Karpas-422 (cell line): Measurements from ENCODE around the gene KCTD16. TPM values are rescaled to one million over a fixed set of nuclear protein-coding genes. Genes with fewer than 3 reads are reported as not detected.
A peak's percentile ranks its signal among the peaks of the same experiment; 100 is the strongest.

Source experiments
- DNase-seq: peaks from one replicate; pipeline ENCODE4 v3.0.0-alpha.2; 2015
- H2AFZ ChIP-seq: fragments of 200-600 bp; sonication (generic); 2 replicates; pipeline ENCODE4 v1.6.1; 2014; ENCODE audit warnings: antibody characterized with exemption, low read length, mixed read lengths
- H3K27ac ChIP-seq: fragments of 200-600 bp; sonication (generic); 2 replicates; pipeline ENCODE4 v1.5.1; 2014; ENCODE audit warnings: mild to moderate bottlenecking, low read length, moderate library complexity
- H3K27me3 ChIP-seq: fragments of 200-600 bp; sonication (generic); 2 replicates; pipeline ENCODE4 v1.6.1; 2014; ENCODE audit warnings: low read length, mixed read lengths
- H3K36me3 ChIP-seq: fragments of 200-600 bp; sonication (generic); 2 replicates; pipeline ENCODE4 v1.6.1; 2014; ENCODE audit warnings: low read length, mixed read lengths; ENCODE audit not compliant: insufficient read depth
- H3K4me1 ChIP-seq: fragments of 200-600 bp; sonication (generic); 2 replicates; pipeline ENCODE4 v1.6.1; 2014; ENCODE audit warnings: mild to moderate bottlenecking, low read length, mixed read lengths
- H3K4me2 ChIP-seq: fragments of 200-600 bp; sonication (generic); 2 replicates; pipeline ENCODE4 v1.6.1; 2014; ENCODE audit warnings: low read length, low read depth, mild to moderate bottlenecking; ENCODE audit not compliant: poor library complexity, severe bottlenecking
- H3K4me3 ChIP-seq: fragments of 200-600 bp; sonication (generic); 2 replicates; pipeline ENCODE4 v1.5.1; 2014; ENCODE audit warnings: mild to moderate bottlenecking, antibody characterized with exemption, low read length, mixed read lengths
- H3K79me2 ChIP-seq: fragments of 200-600 bp; sonication (generic); 2 replicates; pipeline ENCODE4 v1.6.1; 2014; ENCODE audit warnings: mild to moderate bottlenecking, low read length, mixed read lengths
- H3K9ac ChIP-seq: fragments of 200-600 bp; sonication (generic); 2 replicates; pipeline ENCODE4 v1.6.0; 2014; ENCODE audit warnings: low read length
- H3K9me2 ChIP-seq: fragments of 200-600 bp; sonication (generic), shearing (Covaris generic); replicated peaks from 2 replicates; pipeline ENCODE4 v1.6.0; 2014; ENCODE audit warnings: mild to moderate bottlenecking, low read length, moderate library complexity; ENCODE audit not compliant: insufficient read depth
- H3K9me3 ChIP-seq: fragments of 300-700, 200-600 bp; sonication (generic); 2 replicates; pipeline ENCODE4 v1.6.1; 2014; ENCODE audit warnings: low read length, mixed read lengths
- H4K20me1 ChIP-seq: fragments of 200-600 bp; sonication (generic); 2 replicates; pipeline ENCODE4 v1.6.1; 2014; ENCODE audit warnings: mild to moderate bottlenecking, antibody characterized with exemption, low read length, low read depth; ENCODE audit not compliant: insufficient read depth
- total RNA-seq: library from RNA; depleted of rRNA; stranded (reverse); fragments of >200 nt; shearing (Covaris generic); gene quantifications from 2 replicates; pipeline ENCODE4 v1.2.3, GENCODE V29; 2014; ENCODE audit warnings: low replicate concordance

Gene KCTD16
- total RNA-seq, 1 experiment from 2014 or later, result 0.11 TPM

DNA sequence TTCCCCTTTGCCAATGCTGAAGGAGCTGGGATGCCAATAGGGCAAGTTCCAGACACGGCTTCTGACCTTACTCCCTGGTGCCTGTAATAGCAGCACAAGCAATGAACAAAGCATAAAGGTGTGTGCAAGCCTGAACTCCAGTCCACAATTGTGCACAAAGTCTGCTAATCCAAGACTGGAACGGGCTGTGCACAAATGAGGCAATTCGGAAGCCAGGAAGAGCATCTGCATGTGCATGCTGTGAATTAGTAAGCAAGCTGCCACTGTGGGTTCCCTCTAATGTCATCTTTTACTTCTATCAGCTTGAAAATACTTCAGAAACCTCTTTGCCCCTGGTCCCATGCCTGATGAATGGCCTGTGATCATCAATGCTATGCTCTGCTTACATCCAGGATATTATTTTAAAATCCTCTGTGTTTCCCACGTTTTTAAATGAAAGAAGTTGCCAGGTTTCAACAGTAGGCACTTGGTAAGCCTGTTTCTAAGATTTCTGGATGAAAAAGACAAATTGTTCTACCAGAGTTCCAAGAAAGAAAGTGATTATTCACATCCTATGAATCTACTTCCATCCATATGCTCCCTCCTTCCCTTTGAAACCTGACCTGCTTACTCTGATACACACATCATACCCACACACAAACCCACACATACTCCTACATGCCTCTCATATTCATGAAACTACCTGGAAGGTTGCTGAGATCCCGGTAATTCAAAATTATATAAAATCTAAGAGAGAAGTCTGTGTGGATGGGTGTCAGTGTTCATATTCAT, 165.7 kb downstream of the KCTD16 start:
- H3K4me3 ChIP-seq, result no peak overlapping the region
- no peaks in the 10 kb centered on the region for H3K79me2 ChIP-seq
- H2AFZ ChIP-seq, result no peak overlapping the region
- no peaks in the 10 kb centered on the region for H4K20me1 ChIP-seq
- no peaks in the 10 kb centered on the region for H3K9me2 ChIP-seq
- no peak overlapping the region for H3K9ac ChIP-seq
- H3K27ac ChIP-seq, result no peak overlapping the region
- H3K36me3 ChIP-seq, result no peaks in the 10 kb centered on the region
- H3K9me3 ChIP-seq, result no peaks in the 10 kb centered on the region
- H3K4me2 ChIP-seq, result no peak overlapping the region
- H3K4me1 ChIP-seq, result peaks cover 16% of the 10 kb centered on the region
- no peak for DNase-seq
- H3K27me3 ChIP-seq, result no peaks in the 10 kb centered on the region

DNA sequence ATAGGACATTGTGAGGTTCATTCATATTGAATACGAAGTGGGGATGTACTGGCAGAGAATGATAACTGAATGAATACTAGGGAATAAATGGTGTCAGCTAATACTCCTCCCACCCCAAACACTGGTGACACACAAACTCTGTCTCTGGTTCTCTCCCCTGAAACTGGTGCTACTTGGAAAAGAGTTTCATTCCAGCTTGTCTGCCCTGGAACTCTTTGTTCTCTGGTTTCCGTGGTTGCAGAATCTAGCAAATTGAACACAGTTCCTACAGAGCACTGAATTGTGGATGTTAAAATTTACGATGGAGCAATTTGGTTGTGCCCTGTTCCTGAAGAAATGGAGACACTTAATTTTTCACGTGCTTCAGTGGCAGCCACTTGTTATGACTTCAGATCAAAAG, 181.7 kb downstream of the KCTD16 start:
- H3K4me3 ChIP-seq, result no peak overlapping the region
- H2AFZ ChIP-seq, result no peak overlapping the region

DNA sequence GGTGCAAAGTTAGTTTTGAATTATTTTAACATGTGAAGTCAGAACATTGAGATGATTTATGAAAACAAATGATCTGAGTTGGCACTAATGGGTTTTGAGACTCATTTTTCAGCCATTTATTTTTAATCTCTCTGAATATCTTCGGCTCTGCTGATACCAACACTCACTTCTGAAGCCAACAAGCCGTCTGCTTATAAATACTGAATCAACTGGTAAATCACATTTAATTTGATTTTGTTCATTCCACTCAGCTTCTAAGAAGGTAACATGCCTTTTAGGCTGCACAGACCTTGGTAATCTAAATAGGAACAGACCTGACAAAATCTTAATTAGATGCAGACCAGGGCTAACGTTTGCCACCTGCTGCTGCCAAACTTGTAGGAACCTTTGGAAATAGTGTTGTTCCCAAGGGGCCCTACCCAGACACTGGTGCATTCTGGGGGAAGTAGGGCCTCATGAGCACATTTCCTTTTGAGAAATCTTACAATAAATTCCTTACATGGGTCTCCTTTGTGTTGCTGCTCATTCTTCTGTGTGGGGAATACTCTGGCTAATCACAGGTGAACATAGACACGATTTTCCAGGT, 182.2 kb downstream of the KCTD16 start:
- no peak for DNase-seq
- Histone ChIP-seq H4K20me1 (no peaks in the 10 kb centered on the region), H3K9me3 (no peaks in the 10 kb centered on the region), H3K27ac (no peak overlapping the region), H3K36me3 (no peaks in the 10 kb centered on the region), H3K4me2 (no peak overlapping the region), H3K4me1 (peaks cover 16% of the 10 kb centered on the region), H3K27me3 (no peaks in the 10 kb centered on the region), H3K79me2 (no peaks in the 10 kb centered on the region), H3K9ac (no peak overlapping the region), H3K9me2 (no peaks in the 10 kb centered on the region), H3K4me3 (no peak overlapping the region), H2AFZ (no peak overlapping the region)

More for the DNA sequence above, 181.7 kb downstream of the KCTD16 start:
- H3K79me2 ChIP-seq, result no peaks in the 10 kb centered on the region
- H3K4me1 ChIP-seq, result peaks cover 16% of the 10 kb centered on the region
- no peak overlapping the region for H3K9ac ChIP-seq
- no peaks in the 10 kb centered on the region for H3K9me2 ChIP-seq
- H3K27ac ChIP-seq, result no peak overlapping the region
- no peaks in the 10 kb centered on the region for H3K27me3 ChIP-seq
- H3K9me3 ChIP-seq, result no peaks in the 10 kb centered on the region
- no peak overlapping the region for H3K4me2 ChIP-seq
- H4K20me1 ChIP-seq, result no peaks in the 10 kb centered on the region
- H3K36me3 ChIP-seq, result no peaks in the 10 kb centered on the region
- no peak for DNase-seq

DNA sequence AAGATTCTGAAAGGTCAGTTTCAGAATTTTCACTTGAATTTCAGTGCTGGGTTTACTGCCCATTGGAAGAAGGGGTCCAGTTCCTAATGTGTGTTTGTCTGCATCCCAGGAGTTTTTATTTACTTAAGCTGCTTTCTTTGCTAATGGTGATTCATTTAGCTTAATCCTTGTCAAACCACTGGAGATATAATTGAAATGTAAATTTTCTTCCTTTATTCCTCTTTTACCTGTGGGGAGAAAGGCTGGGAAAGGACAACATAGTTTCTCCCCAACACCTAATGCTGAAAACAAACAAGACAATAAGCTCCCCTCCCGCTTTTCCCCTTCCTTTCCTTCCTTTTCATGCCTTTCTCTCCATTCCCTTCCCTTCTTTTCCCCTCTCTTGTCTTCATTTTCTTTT, 185.8 kb downstream of the KCTD16 start:
- Histone ChIP-seq H3K4me1 (peaks cover 15% of the 10 kb centered on the region), H3K9ac (no peak overlapping the region)

DNA sequence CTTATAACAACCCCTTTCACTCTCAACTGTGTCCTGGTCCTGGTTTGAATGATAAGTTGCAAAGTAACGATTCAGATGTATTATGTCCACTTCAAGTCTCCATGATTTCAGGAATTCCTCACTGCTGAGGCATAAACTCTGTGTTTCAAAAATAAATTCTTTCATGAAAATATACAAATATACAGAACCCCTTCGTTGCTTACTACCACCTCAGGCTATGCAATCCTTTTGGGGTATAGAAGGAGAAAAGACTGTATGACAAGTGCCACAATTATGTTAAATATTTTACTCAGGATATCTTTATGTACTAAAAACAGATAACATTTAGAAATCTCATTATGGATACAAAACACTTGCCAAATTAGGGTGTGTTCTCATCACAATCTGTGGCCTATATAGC, 190.7 kb downstream of the KCTD16 start:
- H3K9me2 ChIP-seq, result no peaks in the 10 kb centered on the region
- no peak overlapping the region for H3K4me3 ChIP-seq
- no peaks in the 10 kb centered on the region for H3K27me3 ChIP-seq
- H3K27ac ChIP-seq, result no peak overlapping the region
- H3K4me2 ChIP-seq, result no peak overlapping the region
- no peak overlapping the region for H3K9ac ChIP-seq
- H2AFZ ChIP-seq, result no peak overlapping the region
- peaks cover 17% of the 10 kb centered on the region for H3K4me1 ChIP-seq
- DNase-seq, result no peak
- H3K9me3 ChIP-seq, result no peaks in the 10 kb centered on the region
- H3K36me3 ChIP-seq, result no peaks in the 10 kb centered on the region
- no peaks in the 10 kb centered on the region for H4K20me1 ChIP-seq
- no peaks in the 10 kb centered on the region for H3K79me2 ChIP-seq

More for the DNA sequence above, 185.8 kb downstream of the KCTD16 start:
- Histone ChIP-seq H3K9me3 (no peaks in the 10 kb centered on the region), H4K20me1 (no peaks in the 10 kb centered on the region), H3K36me3 (no peaks in the 10 kb centered on the region), H3K9me2 (no peaks in the 10 kb centered on the region), H3K4me2 (no peak overlapping the region), H2AFZ (no peak overlapping the region), H3K4me3 (no peak overlapping the region), H3K27ac (no peak overlapping the region), H3K27me3 (no peaks in the 10 kb centered on the region), H3K79me2 (no peaks in the 10 kb centered on the region)
- no peak for DNase-seq

DNA sequence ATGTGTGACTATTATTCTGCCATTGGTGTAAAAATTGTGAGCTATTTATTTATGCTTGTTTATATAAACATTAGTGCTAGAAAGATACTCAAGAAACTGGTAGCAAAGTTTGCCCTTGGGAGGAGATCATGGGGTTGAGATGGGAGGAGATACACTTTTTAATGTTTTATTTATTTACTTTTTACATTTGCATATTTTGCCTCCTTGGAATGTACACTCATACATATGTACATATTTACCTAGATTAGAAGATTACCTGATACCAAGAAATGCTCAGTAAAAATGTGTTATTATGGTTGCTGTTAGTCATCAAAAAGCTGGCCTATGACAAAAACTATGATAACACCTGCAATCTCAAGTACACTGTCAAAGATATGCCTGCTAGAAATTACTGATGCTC, 195.2 kb downstream of the KCTD16 start:
- no peak overlapping the region for H3K4me2 ChIP-seq
- no peak overlapping the region for H2AFZ ChIP-seq
- DNase-seq, result no peak
- H4K20me1 ChIP-seq, result no peaks in the 10 kb centered on the region
- H3K27me3 ChIP-seq, result no peaks in the 10 kb centered on the region
- no peaks in the 10 kb centered on the region for H3K9me3 ChIP-seq
- H3K9me2 ChIP-seq, result no peaks in the 10 kb centered on the region
- no peak overlapping the region for H3K9ac ChIP-seq
- H3K27ac ChIP-seq, result no peak overlapping the region
- no peak overlapping the region for H3K4me3 ChIP-seq
- no peaks in the 10 kb centered on the region for H3K79me2 ChIP-seq
- H3K4me1 ChIP-seq, result peaks cover 60% of the 10 kb centered on the region
- H3K36me3 ChIP-seq, result no peaks in the 10 kb centered on the region

DNA sequence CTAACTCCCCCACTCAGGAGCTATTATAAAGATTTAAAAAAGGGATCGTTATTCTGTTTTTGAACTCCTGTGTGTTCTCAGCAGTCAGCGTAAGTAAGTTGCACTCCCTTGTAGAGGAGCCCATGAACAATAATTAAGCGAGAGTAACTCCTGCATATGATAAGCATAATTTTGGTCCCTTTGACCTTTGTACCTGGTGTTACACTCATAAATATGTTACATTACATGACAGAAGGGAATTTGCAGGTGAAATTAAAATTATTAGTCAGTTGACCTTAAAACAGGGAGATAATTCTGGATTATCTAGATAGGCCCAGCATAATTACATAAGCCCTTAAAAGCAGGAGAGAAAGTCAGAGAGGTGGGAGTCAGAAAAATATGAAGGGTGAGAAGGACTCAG, 197.3 kb downstream of the KCTD16 start:
- Histone ChIP-seq H3K4me3 (peak overlapping the region; percentile 60; the same call in 1 of the 2 replicates), H3K4me2 (peak overlapping the region; percentile 87), H3K36me3 (no peaks in the 10 kb centered on the region), H2AFZ (peak overlapping the region; percentile 46), H4K20me1 (no peaks in the 10 kb centered on the region), H3K4me1 (peaks cover 49% of the 10 kb centered on the region), H3K9me2 (no peaks in the 10 kb centered on the region), H3K9ac (peak overlapping the region; percentile 52), H3K79me2 (no peaks in the 10 kb centered on the region), H3K27ac (peak overlapping the region; percentile 95), H3K9me3 (no peaks in the 10 kb centered on the region), H3K27me3 (no peaks in the 10 kb centered on the region)
- DNase-seq, result no peak

DNA sequence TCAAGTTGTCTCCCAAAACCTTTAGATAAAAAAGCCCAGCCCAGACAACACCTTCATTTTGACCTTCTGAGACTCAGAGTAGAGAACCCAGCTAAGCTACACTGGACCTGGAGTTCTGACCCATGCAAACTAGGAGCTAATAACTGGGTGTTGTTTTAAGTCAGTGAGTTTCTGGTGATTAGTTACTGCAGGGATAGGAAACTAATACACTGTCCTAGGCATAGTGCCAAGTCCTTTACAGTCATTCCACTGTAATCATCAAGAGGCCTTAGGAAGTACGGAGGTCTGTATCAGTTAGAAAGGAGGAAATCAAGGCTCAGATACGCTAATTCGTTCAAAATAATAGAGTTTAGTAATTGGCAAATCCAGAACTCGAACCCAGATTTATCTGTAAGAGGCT, 197.9 kb downstream of the KCTD16 start:
- H3K9ac ChIP-seq, result peak overlapping the region; percentile 52
- no peaks in the 10 kb centered on the region for H3K36me3 ChIP-seq
- H3K79me2 ChIP-seq, result no peaks in the 10 kb centered on the region
- peak overlapping the region; percentile 87 for H3K4me2 ChIP-seq
- H2AFZ ChIP-seq, result peak overlapping the region; percentile 46
- no peaks in the 10 kb centered on the region for H3K27me3 ChIP-seq
- peak overlapping the region; percentile 95 for H3K27ac ChIP-seq
- peak overlapping the region; percentile 60 for H3K4me3 ChIP-seq
- no peaks in the 10 kb centered on the region for H3K9me3 ChIP-seq
- H3K4me1 ChIP-seq, result peaks cover 49% of the 10 kb centered on the region
- no peak for DNase-seq
- H4K20me1 ChIP-seq, result no peaks in the 10 kb centered on the region
- no peaks in the 10 kb centered on the region for H3K9me2 ChIP-seq
